H9 (cell line): ENCODE measurements around the gene ZBTB45. TPM values are rescaled to one million over a fixed set of nuclear protein-coding genes. Genes with fewer than 3 reads are reported as not detected.

Experiments
- DNase-seq: peaks from one replicate; pipeline ENCODE4 v3.0.0-alpha.2; 2017
- H2AFZ ChIP-seq: one replicate; pipeline ENCODE4 v1.6.1; 2013; ENCODE audit warnings: mild to moderate bottlenecking, low read length, control low read depth, moderate library complexity
- H2AK5ac ChIP-seq: 2 replicates; pipeline ENCODE4 v1.6.1; 2013; ENCODE audit warnings: low read length, control low read depth, mixed read lengths; ENCODE audit not compliant: insufficient read length
- H2BK120ac ChIP-seq: one replicate; pipeline ENCODE4 v1.6.1; 2013; ENCODE audit warnings: low read depth, mild to moderate bottlenecking, low read length, control low read depth, inconsistent platforms; ENCODE audit not compliant: poor library complexity, severe bottlenecking
- H2BK12ac ChIP-seq: 2 replicates; pipeline ENCODE4 v1.6.1; 2013; ENCODE audit warnings: low read length, control low read depth, mixed read lengths, low read depth; ENCODE audit not compliant: insufficient read length
- H2BK15ac ChIP-seq: 2 replicates; pipeline ENCODE4 v1.6.1; 2013; ENCODE audit warnings: low read depth, low read length, control low read depth
- H2BK20ac ChIP-seq: one replicate; pipeline ENCODE4 v1.6.1; 2013; ENCODE audit warnings: low read depth, mild to moderate bottlenecking, low read length, control low read depth, inconsistent platforms; ENCODE audit not compliant: poor library complexity, severe bottlenecking
- H2BK5ac ChIP-seq: 2 replicates; pipeline ENCODE4 v1.6.1; 2013; ENCODE audit warnings: low read length, control low read depth, mixed read lengths; ENCODE audit not compliant: insufficient read length
- H3K14ac ChIP-seq: 2 replicates; pipeline ENCODE4 v1.6.1; 2013; ENCODE audit warnings: low read length, control low read depth; ENCODE audit not compliant: insufficient read depth
- H3K18ac ChIP-seq: 2 replicates; pipeline ENCODE4 v1.6.1; 2013; ENCODE audit warnings: low read depth, mild to moderate bottlenecking, mixed read lengths, low read length, control low read depth; ENCODE audit not compliant: insufficient read length
- H3K23ac ChIP-seq: 2 replicates; pipeline ENCODE4 v1.6.1; 2013; ENCODE audit warnings: low read length, control low read depth, mixed read lengths, low read depth; ENCODE audit not compliant: insufficient read length
- H3K23me2 ChIP-seq: 2 replicates; pipeline ENCODE4 v1.6.1; 2013; ENCODE audit warnings: low read depth, mild to moderate bottlenecking, mixed read lengths, low read length, control low read depth; ENCODE audit not compliant: insufficient read length, poor library complexity, severe bottlenecking
- H3K27ac ChIP-seq: 2 replicates; pipeline ENCODE4 v1.5.1; 2013; ENCODE audit warnings: low read length, control low read depth, mixed read lengths, low read depth; ENCODE audit not compliant: insufficient read length
- H3K27me3 ChIP-seq: 2 replicates; pipeline ENCODE4 v1.6.1; 2013; ENCODE audit warnings: low read length, control low read depth, inconsistent platforms; ENCODE audit not compliant: insufficient read depth
- H3K4ac ChIP-seq: 2 replicates; pipeline ENCODE4 v1.6.1; 2013; ENCODE audit warnings: low read depth, mild to moderate bottlenecking, control low read depth, inconsistent platforms, low read length, moderate library complexity
- H3K4me1 ChIP-seq: 2 replicates; pipeline ENCODE4 v1.6.1; 2013; ENCODE audit warnings: low read length, control low read depth, inconsistent platforms; ENCODE audit not compliant: insufficient read depth
- H3K4me2 ChIP-seq: 2 replicates; pipeline ENCODE4 v1.6.1; 2013; ENCODE audit warnings: low read length, control low read depth, mixed read lengths; ENCODE audit not compliant: insufficient read length, insufficient read depth
- H3K56ac ChIP-seq: 2 replicates; pipeline ENCODE4 v1.6.1; 2013; ENCODE audit warnings: low read depth, mild to moderate bottlenecking, mixed read lengths, low read length, control low read depth; ENCODE audit not compliant: insufficient read length
- H3K79me1 ChIP-seq: 2 replicates; pipeline ENCODE4 v1.6.1; 2013; ENCODE audit warnings: low read depth, mild to moderate bottlenecking, moderate library complexity, low read length, control low read depth, inconsistent platforms; ENCODE audit not compliant: insufficient read depth, poor library complexity, severe bottlenecking
- H3K79me2 ChIP-seq: 2 replicates; pipeline ENCODE4 v1.6.1; 2013; ENCODE audit warnings: low read length, control low read depth, inconsistent platforms; ENCODE audit not compliant: insufficient read depth
- H3K9ac ChIP-seq: 2 replicates; pipeline ENCODE4 v1.6.1; 2013; ENCODE audit warnings: low read length, control low read depth, mixed read lengths; ENCODE audit not compliant: insufficient read length; ENCODE audit errors: extremely low read depth
- H3K9me3 ChIP-seq: one replicate; pipeline ENCODE4 v1.6.1; 2013; ENCODE audit warnings: low read depth, low read length, inconsistent platforms; ENCODE audit not compliant: control insufficient read depth
- H3T11ph ChIP-seq: one replicate; pipeline ENCODE4 v1.6.1; 2013; ENCODE audit warnings: mild to moderate bottlenecking, low read length, control low read depth, inconsistent platforms
- H4K20me1 ChIP-seq: one replicate; pipeline ENCODE4 v1.6.1; 2013; ENCODE audit not compliant: control insufficient read depth, insufficient read length, insufficient read depth
- H4K5ac ChIP-seq: 2 replicates; pipeline ENCODE4 v1.6.1; 2013; ENCODE audit warnings: low read depth, mild to moderate bottlenecking, mixed read lengths, low read length, control low read depth; ENCODE audit not compliant: insufficient read length
- H4K8ac ChIP-seq: replicated peaks from 2 replicates; pipeline ENCODE4 v1.6.1; 2013; ENCODE audit warnings: low read length, control low read depth, mixed read lengths, low read depth; ENCODE audit not compliant: insufficient read length
- H4K91ac ChIP-seq: 2 replicates; pipeline ENCODE4 v1.6.1; 2013; ENCODE audit warnings: low read depth, mild to moderate bottlenecking, moderate library complexity, mixed read lengths, low read length, control low read depth; ENCODE audit not compliant: insufficient read length
- H3K27ac Mint-ChIP-seq, 3 experiments: 2 replicates in 2 of 3; 3 replicates in 1 of 3; pipeline ENCODE4 v1.8.0; 2020 to 2021; ENCODE audit warnings: mixed read lengths in 3 of 3, mild to moderate bottlenecking in 1 of 3, moderate library complexity in 1 of 3
- H3K27me3 Mint-ChIP-seq: 2 replicates; pipeline ENCODE4 v1.8.0; 2021; ENCODE audit warnings: low read depth, mild to moderate bottlenecking, moderate library complexity, mixed read lengths
- H3K36me3 Mint-ChIP-seq, 3 experiments: 2 replicates in 2 of 3; 3 replicates in 1 of 3; pipeline ENCODE4 v1.8.0; 2020 to 2021; ENCODE audit warnings: low read depth in 3 of 3, mixed read lengths in 3 of 3; ENCODE audit not compliant: insufficient read depth in 1 of 3
- H3K4me1 Mint-ChIP-seq, 2 experiments: 2 replicates each; pipeline ENCODE4 v1.8.0; 2020; ENCODE audit warnings: mixed read lengths in 2 of 2
- H3K4me3 Mint-ChIP-seq, 2 experiments: 2 replicates in 1 of 2; 3 replicates in 1 of 2; pipeline ENCODE4 v1.8.0; 2020 to 2021; ENCODE audit warnings: mild to moderate bottlenecking in 2 of 2, mixed read lengths in 2 of 2, moderate library complexity in 1 of 2
- H3K9me3 Mint-ChIP-seq, 2 experiments: 2 replicates in 1 of 2; 3 replicates in 1 of 2; pipeline ENCODE4 v1.8.0; 2020; ENCODE audit warnings: mild to moderate bottlenecking in 2 of 2, mixed read lengths in 2 of 2, moderate library complexity in 1 of 2
- CTCF ChIP-seq: fragments of 200-600 bp; sonication (generic); conservative IDR thresholded peaks from 3 replicates; pipeline ENCODE4 v1.8.0; 2021; ENCODE audit warnings: antibody characterized with exemption, mild to moderate bottlenecking
- WGBS: extraction: QIAGEN DNeasy Blood & Tissue Kit; methylation state at CpG from one replicate; pipeline ENCODE4 v1.1.7; 2013; ENCODE audit warnings: missing lambda C conversion rate, low lambda C conversion rate, mixed read lengths; ENCODE audit not compliant: insufficient read length; ENCODE audit errors: extremely low coverage; 5-methylcytosine and 5-hydroxymethylcytosine counted together
- total RNA-seq: library from RNA; stranded (reverse); gene quantifications from 2 replicates; pipeline ENCODE4 v1.2.1, GENCODE V29; 2021

The ZBTB45 gene
- total RNA-seq, 1 experiment from 2014 or later, result 18.7 TPM

DNA sequence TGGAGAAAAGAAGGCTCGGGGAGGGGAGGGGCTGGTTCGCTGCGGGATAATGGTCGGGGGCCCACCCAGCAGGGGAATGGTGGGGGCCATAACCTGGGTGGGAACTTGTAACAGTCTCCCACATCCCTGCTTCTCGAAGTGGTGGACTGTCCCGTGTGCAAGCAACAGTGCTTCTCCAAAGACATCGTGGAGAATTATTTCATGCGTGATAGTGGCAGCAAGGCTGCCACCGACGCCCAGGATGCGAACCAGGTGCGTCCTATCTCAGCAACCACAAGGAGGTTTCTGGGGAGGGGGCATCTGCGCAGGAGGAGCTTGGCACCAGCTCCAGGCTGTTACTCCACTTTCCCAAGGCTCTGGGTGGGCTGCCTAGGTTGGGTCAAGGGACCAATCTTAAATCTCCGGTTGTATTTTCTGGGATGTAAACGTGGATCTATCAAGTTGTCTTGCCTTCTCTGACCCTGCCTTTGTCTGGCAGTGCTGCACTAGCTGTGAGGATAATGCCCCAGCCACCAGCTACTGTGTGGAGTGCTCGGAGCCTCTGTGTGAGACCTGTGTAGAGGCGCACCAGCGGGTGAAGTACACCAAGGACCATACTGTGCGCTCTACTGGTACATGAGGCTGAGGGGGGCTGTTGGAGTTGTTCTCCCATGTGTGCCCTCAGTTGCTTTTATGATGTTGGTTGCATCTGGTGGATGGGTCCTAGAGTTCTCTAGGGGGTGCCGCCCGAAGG lies 25.8 kb upstream of the ZBTB45 start:
- no peak overlapping the region for H4K5ac ChIP-seq
- H3K79me2 ChIP-seq, result peaks cover 26% of the 10 kb centered on the region
- H3K27ac ChIP-seq, result no peak overlapping the region
- Mint-ChIP-seq H3K36me3 (peaks cover 49 to 56% (median 55%) of the 10 kb centered on the region in 3 experiments), H3K4me1 (peaks cover 17 to 18% of the 10 kb centered on the region in 2 experiments), H3K27ac (peak overlapping the region; percentile 59 to 94 (median 94)), H3K4me3 (peak overlapping the region; percentile 98 to 100), H3K9me3 (no peaks in the 10 kb centered on the region; a peak in 1 of 5 replicates), H3K27me3 (peaks cover 24% of the 10 kb centered on the region)
- no peaks in the 10 kb centered on the region for H3K9me3 ChIP-seq
- DNase-seq, result no peak
- no peak overlapping the region for H2BK5ac ChIP-seq
- H3K4me2 ChIP-seq, result peak overlapping the region; percentile 99
- H2BK120ac ChIP-seq, result no peak overlapping the region
- peaks cover 7% of the 10 kb centered on the region for H4K20me1 ChIP-seq
- peaks cover 11% of the 10 kb centered on the region for H3K23me2 ChIP-seq
- peaks cover 4% of the 10 kb centered on the region; the same call in 1 of the 2 replicates for H3K27me3 ChIP-seq
- no CpG with 5 or more reads among the region's 21 CpGs for WGBS
- peak overlapping the region; percentile 91 for H3K9ac ChIP-seq
- H3K4ac ChIP-seq, result no peak overlapping the region
- H2BK15ac ChIP-seq, result no peak overlapping the region
- no peak overlapping the region for H2AK5ac ChIP-seq
- no peak overlapping the region for H2BK20ac ChIP-seq
- H3K79me1 ChIP-seq, result peaks cover 14% of the 10 kb centered on the region
- H3K56ac ChIP-seq, result no peak overlapping the region
- H3K14ac ChIP-seq, result no peak overlapping the region
- peaks cover 4% of the 10 kb centered on the region; the same call in 1 of the 2 replicates for H3K4me1 ChIP-seq
- H3K18ac ChIP-seq, result no peak overlapping the region
- no peak overlapping the region for H3K23ac ChIP-seq
- no peak for TF ChIP-seq CTCF
- no peak overlapping the region for H2BK12ac ChIP-seq
- H4K91ac ChIP-seq, result no peak overlapping the region
- H3T11ph ChIP-seq, result no peak overlapping the region
- H4K8ac ChIP-seq, result no peak overlapping the region
- no peak overlapping the region for H2AFZ ChIP-seq
